IgD-negative memory B cell (primary cell): Measurements from ENCODE around the gene SELENOK. TPM values are rescaled to one million over a fixed set of nuclear protein-coding genes. Genes with fewer than 3 reads are reported as not detected.
"Not testable (repeated sequence)": the region's sequence is repeated elsewhere in the genome, so short reads cannot be mapped to it uniquely, and the experiment has no call there.

Source experiments
- H3K27ac Mint-ChIP-seq, 3 donors: one replicate each; pipeline ENCODE4 v1.8.0; 2020 to 2022; ENCODE audit warnings: mild to moderate bottlenecking in 3 of 3, mixed read lengths in 3 of 3, moderate library complexity in 1 of 3
- H3K27me3 Mint-ChIP-seq: one replicate; pipeline ENCODE4 v1.8.0; 2021; ENCODE audit warnings: mixed read lengths
- H3K36me3 Mint-ChIP-seq: one replicate; pipeline ENCODE4 v1.8.0; 2020; ENCODE audit warnings: mild to moderate bottlenecking, mixed read lengths
- H3K4me1 Mint-ChIP-seq, 3 donors: one replicate each; pipeline ENCODE4 v1.8.0; 2020 to 2022; ENCODE audit warnings: mixed read lengths in 3 of 3, mild to moderate bottlenecking in 1 of 3
- H3K4me3 Mint-ChIP-seq, 4 donors: one replicate each; pipeline ENCODE4 v1.8.0; 2020 to 2022; ENCODE audit warnings: mild to moderate bottlenecking in 4 of 4, mixed read lengths in 4 of 4, moderate library complexity in 3 of 4
- H3K9me3 Mint-ChIP-seq, 3 donors: one replicate each; pipeline ENCODE4 v1.8.0; 2020 to 2021; ENCODE audit warnings: mixed read lengths in 3 of 3, mild to moderate bottlenecking in 1 of 3
- polyA plus RNA-seq: library from polyadenylated mRNA; unstranded; fragments of 300-500 nt; fragmentation: Illumina TruSeq; gene quantifications from one replicate; pipeline ENCODE4 v1.2.3, GENCODE V29; 2021

Gene SELENOK
- polyA plus RNA-seq, result 121 TPM

GRCh38 chr3:53891497-53892285, at the start of gene SELENOK:
Gene SELENOK (minus strand): TSS chr3:53891859.
- H3K36me3 Mint-ChIP-seq, result peaks cover 11% of the 10 kb centered on the region
- H3K4me1 Mint-ChIP-seq, result peaks cover 25 to 32% (median 30%) of the 10 kb centered on the region in 3 donors
- peaks cover 7% of the 10 kb centered on the region for H3K27me3 Mint-ChIP-seq
- peaks cover 1 to 4% (median 2%) of the 10 kb centered on the region in 3 donors for H3K9me3 Mint-ChIP-seq
- H3K4me3 Mint-ChIP-seq, result peak within 1 kb of the TSS; percentile 90 to 98 (median 98)
- peak within 1 kb of the TSS; percentile 98 to 99 (median 99) for H3K27ac Mint-ChIP-seq

GRCh38 chr3:53941184-53941583, 49.5 kb upstream of the SELENOK start:
- Mint-ChIP-seq H3K4me1 (peaks cover 0 to 2% (median 0%) of the 10 kb centered on the region in 3 donors), H3K36me3 (peaks cover 1% of the 10 kb centered on the region), H3K27me3 (peaks cover 16% of the 10 kb centered on the region), H3K27ac (no peak overlapping the region), H3K4me3 (no peak overlapping the region), H3K9me3 (peaks cover 5 to 9% (median 6%) of the 10 kb centered on the region in 3 donors)

DNA sequence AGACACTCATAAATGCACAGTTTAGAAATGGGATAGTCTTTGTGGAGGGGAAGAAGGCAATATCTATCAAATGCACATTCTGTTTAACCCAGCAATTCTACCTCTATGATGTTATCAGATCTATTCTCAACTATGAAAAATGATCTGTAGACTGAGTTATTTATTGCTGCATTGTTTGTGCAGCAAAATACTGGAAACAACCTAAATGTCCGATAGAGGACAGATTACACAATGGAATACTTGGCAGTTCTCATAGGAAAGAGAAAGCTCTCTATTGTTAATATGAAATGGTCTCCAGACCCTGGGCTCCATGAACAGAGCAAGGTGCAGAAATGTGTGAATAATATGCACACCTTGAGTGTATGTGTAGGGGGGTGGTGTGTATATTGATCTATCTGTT, 49.0 kb upstream of the SELENOK start:
- Mint-ChIP-seq H3K4me3 (no peak overlapping the region), H3K36me3 (peaks cover 3% of the 10 kb centered on the region), H3K27me3 (peaks cover 17% of the 10 kb centered on the region), H3K9me3 (peaks cover 2 to 7% (median 3%) of the 10 kb centered on the region in 3 donors), H3K27ac (no peak overlapping the region), H3K4me1 (peaks cover 0 to 2% (median 0%) of the 10 kb centered on the region in 3 donors)

DNA sequence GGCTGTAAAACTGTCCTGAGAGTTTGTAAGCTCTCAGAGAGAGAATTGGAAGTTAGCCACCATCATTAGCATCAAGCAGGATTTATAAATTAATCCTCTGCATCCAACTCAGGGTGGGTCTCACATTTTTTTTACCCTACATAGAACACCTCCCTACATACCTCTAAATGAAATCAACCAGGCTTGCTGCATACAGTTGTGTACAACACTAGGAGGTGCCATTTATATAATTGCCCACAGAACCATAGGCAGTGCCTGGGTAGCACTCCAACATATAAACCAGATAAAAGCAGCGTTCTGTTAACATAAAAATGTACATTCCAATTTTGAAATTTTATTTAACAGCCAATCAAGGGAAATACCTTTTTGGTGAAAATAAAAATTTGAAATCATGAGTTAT, 48.2 kb upstream of the SELENOK start:
- Mint-ChIP-seq H3K9me3 (peaks cover 0 to 8% (median 7%) of the 10 kb centered on the region in 3 donors), H3K4me3 (no peak overlapping the region), H3K36me3 (peaks cover 3% of the 10 kb centered on the region), H3K27ac (no peak overlapping the region), H3K27me3 (peaks cover 17% of the 10 kb centered on the region), H3K4me1 (peaks cover 0 to 2% (median 0%) of the 10 kb centered on the region in 3 donors)

GRCh38 chr3:53939086-53939582, 47.5 kb upstream of the SELENOK start:
- H3K4me1 Mint-ChIP-seq, result peaks cover 0 to 2% (median 0%) of the 10 kb centered on the region in 3 donors
- peaks cover 4% of the 10 kb centered on the region for H3K36me3 Mint-ChIP-seq
- H3K27me3 Mint-ChIP-seq, result peaks cover 17% of the 10 kb centered on the region
- no peak overlapping the region for H3K27ac Mint-ChIP-seq
- no peak overlapping the region for H3K4me3 Mint-ChIP-seq
- peaks cover 0 to 11% (median 8%) of the 10 kb centered on the region in 3 donors for H3K9me3 Mint-ChIP-seq

DNA sequence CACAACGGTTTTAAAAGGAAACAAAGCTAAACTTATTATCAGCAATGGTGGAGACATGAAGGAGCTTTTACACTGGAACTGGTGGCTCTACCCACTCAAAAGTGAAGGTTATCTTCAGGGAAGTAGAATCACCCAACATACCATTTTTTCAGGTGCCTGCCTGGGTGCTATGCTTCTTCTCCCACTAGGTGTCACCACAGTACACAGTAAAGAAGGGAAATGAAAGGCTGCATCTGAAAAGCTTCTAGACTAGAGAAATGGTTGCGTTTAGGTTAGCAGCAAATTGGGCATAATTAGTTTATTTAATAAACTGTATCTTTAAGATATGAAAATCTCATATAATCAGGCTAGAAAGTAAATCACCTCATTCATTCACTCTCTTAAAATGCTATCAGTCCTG, 47.0 kb upstream of the SELENOK start:
- no peak overlapping the region for H3K27ac Mint-ChIP-seq
- H3K4me3 Mint-ChIP-seq, result no peak overlapping the region

DNA sequence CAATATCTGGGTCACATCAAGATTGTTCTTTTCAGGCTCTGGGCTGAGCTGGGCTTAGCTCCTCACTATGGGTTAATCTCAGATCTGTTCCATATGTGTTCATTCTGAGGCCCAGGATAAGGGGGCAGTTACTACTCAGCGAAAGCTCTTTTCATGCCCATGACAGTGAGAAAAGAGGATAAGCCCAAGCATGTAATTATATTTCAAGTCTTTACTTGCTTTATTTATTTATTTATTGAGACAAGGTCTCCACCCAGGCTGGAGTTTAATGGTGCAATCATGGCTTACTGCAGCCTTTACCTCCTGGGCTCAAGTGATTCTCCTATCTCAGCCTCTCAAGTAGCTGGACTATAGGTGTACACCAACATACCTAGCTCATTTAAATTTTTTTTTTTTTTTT, 44.7 kb upstream of the SELENOK start:
- Mint-ChIP-seq H3K4me3 (no peak overlapping the region), H3K4me1 (peaks cover 0 to 2% (median 0%) of the 10 kb centered on the region in 3 donors), H3K27me3 (peaks cover 13% of the 10 kb centered on the region), H3K36me3 (peaks cover 5% of the 10 kb centered on the region), H3K27ac (no peak overlapping the region), H3K9me3 (peaks cover 0 to 12% (median 8%) of the 10 kb centered on the region in 3 donors)

More for the DNA sequence above, 47.0 kb upstream of the SELENOK start:
- Mint-ChIP-seq H3K4me1 (peaks cover 0 to 2% (median 0%) of the 10 kb centered on the region in 3 donors), H3K36me3 (peaks cover 5% of the 10 kb centered on the region), H3K27me3 (peaks cover 19% of the 10 kb centered on the region), H3K9me3 (peaks cover 0 to 11% (median 8%) of the 10 kb centered on the region in 3 donors)

DNA sequence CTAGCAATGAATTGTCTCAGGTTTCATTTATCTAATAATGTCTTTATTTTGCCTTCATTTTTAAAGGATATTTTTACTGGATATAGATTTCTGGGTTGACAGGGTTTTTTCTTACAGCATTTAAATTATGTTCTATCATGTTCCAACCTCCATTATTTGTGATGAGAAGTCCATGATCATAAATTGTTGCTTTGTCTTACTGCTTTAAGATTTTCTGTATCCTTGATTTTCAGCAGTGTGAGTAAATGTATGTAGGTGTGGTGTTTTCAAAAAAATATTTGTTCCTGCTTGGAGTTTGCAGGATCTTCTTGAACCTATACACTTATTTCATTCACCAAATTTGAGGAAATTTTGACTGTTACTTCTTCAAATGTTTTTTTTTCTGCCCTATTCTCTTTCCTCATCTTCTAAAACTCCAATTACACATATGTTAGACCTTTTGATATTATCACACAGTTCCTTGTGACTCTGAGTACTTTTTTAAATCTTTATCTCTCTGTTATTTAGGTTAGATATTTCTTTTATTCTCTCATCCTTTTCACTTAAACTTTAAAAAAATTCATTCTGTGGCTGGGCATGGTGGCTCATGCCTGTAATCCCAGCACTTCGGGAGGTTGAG, 43.7 kb upstream of the SELENOK start:
- H3K36me3 Mint-ChIP-seq, result peaks cover 5% of the 10 kb centered on the region
- peaks cover 11% of the 10 kb centered on the region for H3K27me3 Mint-ChIP-seq
- H3K4me3 Mint-ChIP-seq, result no peak overlapping the region
- H3K4me1 Mint-ChIP-seq, result peaks cover 0 to 2% (median 0%) of the 10 kb centered on the region in 3 donors
- H3K9me3 Mint-ChIP-seq, result peaks cover 0 to 12% (median 8%) of the 10 kb centered on the region in 3 donors
- no peak overlapping the region for H3K27ac Mint-ChIP-seq

DNA sequence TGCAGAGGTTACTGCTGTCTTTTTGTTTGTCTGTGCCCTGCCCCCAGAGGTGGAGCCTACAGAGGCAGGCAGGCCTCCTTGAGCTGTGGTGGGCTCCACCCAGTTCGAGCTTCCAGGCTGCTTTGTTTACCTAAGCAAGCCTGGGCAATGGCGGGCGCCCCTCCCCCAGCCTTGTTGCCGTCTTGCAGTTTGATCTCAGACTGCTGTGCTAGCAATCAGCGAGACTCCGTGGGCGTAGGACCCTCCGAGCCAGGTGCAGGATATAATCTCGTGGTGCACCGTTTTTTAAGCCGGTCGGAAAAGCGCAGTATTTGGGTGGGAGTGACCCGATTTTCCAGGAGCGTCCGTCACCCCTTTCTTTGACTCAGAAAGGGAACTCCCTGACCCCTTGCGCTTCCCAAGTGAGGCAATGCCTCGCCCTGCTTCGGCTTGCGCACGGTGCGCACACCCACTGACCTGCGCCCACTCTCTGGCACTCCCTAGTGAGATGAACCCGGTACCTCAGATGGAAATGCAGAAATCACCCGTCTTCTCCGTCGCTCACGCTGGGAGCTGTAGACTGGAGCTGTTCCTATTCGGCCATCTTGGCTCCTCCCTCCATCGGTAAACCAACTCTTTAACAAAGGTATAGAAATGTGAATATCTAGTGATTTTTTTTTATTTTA, 35.7 kb upstream of the SELENOK start:
- not testable (repeated sequence) for H3K36me3 Mint-ChIP-seq, H3K9me3 Mint-ChIP-seq, H3K4me1 Mint-ChIP-seq, H3K4me3 Mint-ChIP-seq, H3K27me3 Mint-ChIP-seq, H3K27ac Mint-ChIP-seq

- Mint-ChIP-seq H3K9me3 (peaks cover 2 to 13% (median 13%) of the 10 kb centered on the region in 3 donors), H3K27ac (no peak overlapping the region), H3K4me1 (no peaks in the 10 kb centered on the region), H3K27me3 (peaks cover 15% of the 10 kb centered on the region), H3K36me3 (no peaks in the 10 kb centered on the region), H3K4me3 (peak overlapping the region in 1 of 4 donors; percentile 12)
Measured at GRCh38 chr3:53921296-53921695, 29.6 kb upstream of the SELENOK start.

GRCh38 chr3:53919741-53920140, 28.1 kb upstream of the SELENOK start:
- no peak overlapping the region for H3K4me3 Mint-ChIP-seq
- H3K27ac Mint-ChIP-seq, result no peak overlapping the region
- H3K9me3 Mint-ChIP-seq, result peaks cover 2 to 13% (median 13%) of the 10 kb centered on the region in 3 donors
- no peaks in the 10 kb centered on the region for H3K36me3 Mint-ChIP-seq
- H3K27me3 Mint-ChIP-seq, result peaks cover 15% of the 10 kb centered on the region
- no peaks in the 10 kb centered on the region for H3K4me1 Mint-ChIP-seq

DNA sequence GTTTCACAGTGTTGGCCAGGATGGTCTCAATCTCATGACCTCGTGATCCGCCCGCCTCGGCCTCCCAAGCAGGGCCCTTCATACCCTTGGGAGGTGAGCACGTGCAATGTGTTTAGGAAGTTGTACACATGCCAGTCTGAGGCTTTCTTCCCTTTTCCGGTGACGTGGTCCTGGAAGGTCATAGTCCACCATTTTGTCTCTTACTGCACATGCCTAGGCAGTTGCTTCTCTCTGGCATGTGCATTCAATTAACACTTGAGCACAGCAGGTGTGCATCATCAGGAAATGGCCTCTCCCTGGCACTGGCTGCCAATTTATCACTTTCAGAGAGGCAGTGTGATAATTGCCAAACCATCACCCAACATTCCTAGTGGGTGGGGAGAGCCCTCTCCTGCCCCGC, 21.7 kb upstream of the SELENOK start:
- H3K27me3 Mint-ChIP-seq, result peaks cover 22% of the 10 kb centered on the region
- no peaks in the 10 kb centered on the region for H3K36me3 Mint-ChIP-seq
- no peak overlapping the region for H3K27ac Mint-ChIP-seq
- peaks cover 4 to 13% (median 5%) of the 10 kb centered on the region in 3 donors for H3K9me3 Mint-ChIP-seq
- H3K4me3 Mint-ChIP-seq, result no peak overlapping the region
- no peaks in the 10 kb centered on the region for H3K4me1 Mint-ChIP-seq

DNA sequence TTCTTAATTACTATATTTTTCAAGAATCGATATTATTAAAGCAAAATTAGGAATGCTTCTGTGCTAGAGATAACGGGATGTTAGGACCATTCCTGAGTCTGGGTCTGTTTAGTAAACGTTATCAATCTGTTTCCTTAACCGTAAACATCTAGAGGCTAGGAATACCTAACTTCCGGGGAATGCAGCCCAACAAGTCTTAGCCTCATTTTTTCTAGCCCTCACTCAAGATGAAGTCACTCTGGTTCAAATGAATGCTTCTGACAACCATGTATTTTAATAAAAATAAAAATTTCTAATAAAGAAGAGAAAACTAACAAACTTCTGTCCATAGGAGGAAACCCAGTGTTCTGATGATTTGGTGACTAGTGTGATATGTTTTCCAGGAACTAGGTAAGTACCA, 11.1 kb upstream of the SELENOK start:
- Mint-ChIP-seq H3K9me3 (peaks cover 2 to 10% (median 8%) of the 10 kb centered on the region in 3 donors), H3K4me3 (no peak overlapping the region), H3K27ac (no peak overlapping the region), H3K27me3 (peaks cover 22% of the 10 kb centered on the region), H3K4me1 (no peaks in the 10 kb centered on the region), H3K36me3 (no peaks in the 10 kb centered on the region)

DNA sequence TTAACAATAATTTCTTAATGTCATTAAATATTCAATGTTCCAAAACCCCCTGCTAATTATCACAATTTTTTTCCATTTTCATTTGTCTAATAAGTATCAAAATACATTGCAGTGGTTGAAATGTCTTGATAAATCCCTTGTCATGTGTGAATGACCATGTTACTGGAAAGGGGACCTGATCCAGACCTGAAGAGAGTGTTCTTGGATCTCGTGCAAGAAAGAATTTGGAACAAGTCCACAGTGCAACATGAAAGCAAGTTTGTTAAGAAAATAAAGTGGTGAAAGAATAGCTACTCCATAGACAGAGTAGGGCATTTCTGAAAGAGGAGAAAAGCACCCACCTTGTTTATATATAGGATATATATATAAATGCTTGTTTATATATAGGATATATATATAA, 10.4 kb upstream of the SELENOK start:
- peaks cover 2 to 10% (median 8%) of the 10 kb centered on the region in 3 donors for H3K9me3 Mint-ChIP-seq
- H3K4me1 Mint-ChIP-seq, result no peaks in the 10 kb centered on the region
- H3K27ac Mint-ChIP-seq, result no peak overlapping the region
- peaks cover 29% of the 10 kb centered on the region for H3K27me3 Mint-ChIP-seq
- no peak overlapping the region for H3K4me3 Mint-ChIP-seq
- H3K36me3 Mint-ChIP-seq, result no peaks in the 10 kb centered on the region
